Activated gamma-delta T cell (primary cell): ENCODE data around the gene FAM184B.

Experiments
- DNase-seq: peaks from one replicate; lab custom pipeline; 2025; lab: John Stamatoyannopoulos, UW
- total RNA-seq, 2 donors: gene quantifications; one replicate each; lab custom pipeline; 2026; lab: John Stamatoyannopoulos, UW

Gene FAM184B
- 0 to 0.09 reads per million in 2 donors for total RNA-seq

DNA sequence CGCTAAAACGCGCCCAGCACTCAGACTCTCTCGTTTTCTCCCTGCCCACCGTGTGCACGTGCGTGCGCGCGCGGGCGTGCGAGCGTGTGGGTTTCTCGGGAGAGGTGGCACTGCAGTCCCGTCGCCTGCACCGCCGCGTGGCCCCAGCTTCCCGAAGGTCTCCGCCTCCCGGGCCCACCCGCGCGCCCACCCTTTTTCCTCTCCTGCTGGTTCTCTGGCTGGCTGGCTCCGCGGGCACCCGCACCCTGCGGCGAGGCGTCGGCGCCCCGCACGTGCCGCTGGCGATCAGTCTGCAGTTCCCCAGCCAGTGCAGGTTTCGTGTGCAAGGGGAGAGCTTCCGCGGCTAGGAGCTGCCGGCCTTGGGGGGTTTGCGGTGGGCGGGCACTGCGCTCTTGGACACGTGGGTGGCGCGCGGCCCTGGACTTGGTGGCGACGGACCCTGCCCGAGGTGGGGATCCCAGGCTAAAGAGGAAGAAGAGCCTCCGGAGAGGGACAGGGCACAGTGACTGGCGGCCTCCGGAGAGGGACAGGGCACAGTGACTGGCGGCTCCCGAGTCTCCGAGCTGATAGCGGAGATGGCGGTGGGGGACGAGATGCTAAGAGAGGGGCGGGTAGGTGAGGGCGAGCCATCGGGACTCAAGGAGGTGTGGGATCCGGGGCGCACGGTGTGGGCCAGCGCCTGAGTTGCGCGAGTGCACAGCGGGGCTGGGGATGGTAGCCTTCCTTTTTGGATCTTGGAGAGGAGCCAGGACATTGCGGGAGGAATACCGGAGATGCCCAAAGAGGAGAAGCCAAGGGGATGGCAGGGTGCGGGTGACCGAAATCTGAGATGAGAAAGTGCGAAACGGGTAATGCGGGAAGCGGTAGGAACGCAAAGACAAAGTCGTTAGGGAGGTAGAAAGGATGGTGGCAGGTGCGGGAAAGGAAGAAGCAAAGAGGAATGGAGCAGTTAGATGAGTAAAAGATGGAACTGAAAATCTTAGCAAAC is at the start of gene FAM184B:
FAM184B (minus strand) TSS at position 322 of the 988 bp plus-strand sequence. CDS start 322 bp downstream, outside the sequence.
- no peak for DNase-seq

DNA sequence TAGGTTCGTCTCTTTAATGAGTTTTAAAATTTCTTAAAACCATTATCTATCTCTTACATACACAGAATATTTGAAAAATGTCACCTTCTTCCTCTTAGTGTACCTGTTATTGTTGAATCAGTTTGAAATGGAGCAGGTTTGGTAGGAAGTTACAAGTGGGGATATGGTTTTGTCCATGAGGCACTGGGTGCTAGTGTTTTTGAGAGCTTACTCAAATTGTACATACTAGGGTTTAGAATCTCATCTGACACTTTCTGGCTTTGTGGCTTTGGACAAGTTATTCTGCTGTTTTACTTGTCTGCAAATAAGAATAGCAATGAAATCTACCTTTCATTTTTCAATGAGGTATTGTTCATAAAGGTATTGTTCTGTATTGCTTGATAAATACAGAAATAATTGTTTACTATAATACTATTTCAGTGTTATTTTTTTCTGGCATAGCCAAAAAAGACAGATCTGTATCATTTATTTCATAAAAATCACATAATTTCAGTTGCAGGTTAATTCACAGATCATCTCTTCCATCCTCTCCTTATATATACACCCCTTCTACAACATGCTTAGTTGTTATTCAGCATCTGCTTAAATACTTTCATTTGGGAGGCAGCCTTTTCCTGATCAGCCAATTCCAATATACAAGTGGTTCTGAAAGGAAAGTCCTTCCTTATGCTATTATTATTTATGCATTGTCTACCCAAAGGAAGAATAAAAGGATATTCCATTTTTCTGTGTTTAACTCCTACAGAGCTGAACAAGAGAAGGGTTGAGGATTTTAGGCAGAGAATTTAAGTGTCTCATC is 42.6 kb upstream of the FAM184B start:
- no peak for DNase-seq

DNA sequence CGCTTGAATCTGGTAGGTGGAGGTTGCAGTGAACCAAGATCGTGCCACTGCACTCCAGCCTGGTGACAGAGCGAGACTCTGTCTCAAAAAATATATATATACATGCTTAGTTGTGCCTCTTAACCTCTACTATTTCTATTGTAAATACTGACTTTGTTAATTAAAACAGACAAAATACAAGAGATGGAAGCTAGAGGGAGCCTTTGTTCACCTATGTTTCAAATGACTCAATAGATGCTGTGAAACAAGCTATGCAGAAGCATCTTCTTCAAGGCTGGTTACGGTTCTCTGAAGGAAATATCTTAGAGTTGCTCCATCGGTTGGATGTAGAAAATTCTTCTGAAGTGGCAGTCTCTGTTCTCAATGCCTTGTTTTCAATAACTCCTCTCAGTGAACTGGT is 35.6 kb upstream of the FAM184B start:
- DNase-seq: no peak

DNA sequence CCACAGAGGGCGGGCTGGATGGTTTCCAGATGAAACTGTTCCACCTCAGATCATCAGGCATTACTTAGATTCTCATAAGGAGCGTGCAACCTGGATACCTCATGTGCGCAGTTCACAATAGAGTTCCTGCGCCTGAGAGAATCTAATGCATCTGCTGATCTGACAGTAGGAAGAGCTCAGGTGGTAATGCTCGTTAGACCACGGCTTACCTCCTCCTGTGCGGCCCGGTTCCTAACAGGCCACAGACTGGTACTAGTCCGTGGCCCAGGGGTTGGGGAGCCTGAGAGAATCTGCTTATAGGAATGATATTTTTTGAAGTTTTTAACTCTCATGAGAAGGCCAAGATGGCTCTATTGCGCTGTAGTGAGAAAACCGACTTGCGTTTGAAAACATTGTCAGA is 34.7 kb upstream of the FAM184B start:
- DNase-seq: no peak

DNA sequence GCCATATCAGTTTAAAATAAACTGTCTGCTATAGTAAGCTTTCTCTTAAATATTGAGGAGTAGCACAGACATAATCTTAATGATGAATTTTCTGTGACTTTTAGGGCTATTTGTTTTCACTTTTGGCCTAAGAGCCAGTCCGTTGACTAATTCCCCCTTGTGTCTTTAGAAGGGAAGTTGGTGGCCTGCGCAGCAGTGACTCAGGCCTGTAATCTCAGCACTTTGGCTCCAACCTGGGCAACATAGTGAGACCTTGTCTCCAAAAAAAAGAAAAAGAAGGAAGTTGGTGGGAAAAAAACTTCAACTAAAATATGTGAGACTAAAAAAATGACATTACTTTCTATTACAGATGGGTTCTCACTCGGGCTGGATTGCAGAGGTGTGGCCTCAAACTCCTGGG is 32.7 kb upstream of the FAM184B start:
- no peak for DNase-seq

DNA sequence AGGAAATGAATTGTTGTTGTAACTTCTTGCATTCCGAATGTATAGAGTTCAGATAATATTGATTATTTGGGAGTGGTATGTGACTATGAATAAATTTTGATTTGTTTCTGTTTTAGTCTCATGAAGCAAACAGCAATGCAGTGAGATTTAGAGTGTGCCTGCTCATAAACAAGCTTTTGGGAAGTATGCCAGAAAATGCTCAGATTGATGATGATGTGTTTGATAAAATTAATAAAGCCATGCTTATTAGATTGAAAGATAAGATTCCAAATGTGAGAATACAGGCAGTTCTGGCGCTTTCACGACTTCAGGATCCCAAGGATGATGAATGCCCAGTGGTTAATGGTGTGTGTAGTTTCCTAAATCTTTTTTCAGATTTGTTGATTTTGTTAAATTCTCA is 31.4 kb upstream of the FAM184B start:
- DNase-seq: no peak

DNA sequence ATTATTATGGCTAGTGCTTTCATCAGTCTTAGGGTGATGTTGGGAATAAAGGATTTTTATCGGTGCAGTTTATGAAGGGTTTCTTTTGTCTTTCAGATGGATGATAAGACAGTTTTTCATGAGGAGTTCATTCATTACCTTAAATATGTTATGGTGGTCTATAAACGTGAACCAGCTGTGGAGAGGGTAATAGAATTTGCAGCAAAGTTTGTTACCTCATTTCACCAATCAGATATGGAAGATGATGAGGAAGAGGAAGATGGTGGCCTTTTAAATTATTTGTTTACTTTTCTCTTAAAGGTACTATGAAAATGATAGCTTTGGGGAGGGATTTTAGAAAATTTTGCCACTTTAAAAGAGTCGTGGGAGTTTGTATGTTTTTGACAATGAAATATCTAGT is 30.7 kb upstream of the FAM184B start:
- DNase-seq: no peak

DNA sequence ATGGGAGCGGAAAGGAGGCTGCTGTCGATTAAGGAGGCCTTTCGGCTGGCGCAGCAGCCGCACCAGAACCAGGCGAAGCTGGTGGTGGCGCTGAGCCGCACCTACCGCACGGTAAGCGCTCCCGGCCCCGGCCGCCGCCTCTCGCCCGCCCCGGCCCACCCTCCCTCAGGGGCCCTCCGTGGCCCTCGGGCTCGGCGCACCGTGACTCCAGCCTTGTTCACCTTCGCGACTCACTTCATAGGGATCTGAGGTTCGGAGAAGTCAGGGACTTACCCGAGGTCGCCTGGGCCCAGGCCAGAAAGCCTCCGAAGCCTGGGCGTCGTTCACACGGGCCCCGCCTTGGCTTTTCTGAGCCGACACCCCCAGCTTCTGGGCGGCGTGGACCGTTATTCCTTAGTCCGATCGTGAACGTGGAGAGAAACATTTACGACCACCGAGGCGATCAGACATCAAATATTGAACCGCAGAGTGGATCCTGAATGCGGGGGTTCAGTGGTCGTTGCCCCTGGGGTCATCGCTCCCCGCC is 29.7 kb upstream of the FAM184B start:
- DNase-seq: no peak

DNA sequence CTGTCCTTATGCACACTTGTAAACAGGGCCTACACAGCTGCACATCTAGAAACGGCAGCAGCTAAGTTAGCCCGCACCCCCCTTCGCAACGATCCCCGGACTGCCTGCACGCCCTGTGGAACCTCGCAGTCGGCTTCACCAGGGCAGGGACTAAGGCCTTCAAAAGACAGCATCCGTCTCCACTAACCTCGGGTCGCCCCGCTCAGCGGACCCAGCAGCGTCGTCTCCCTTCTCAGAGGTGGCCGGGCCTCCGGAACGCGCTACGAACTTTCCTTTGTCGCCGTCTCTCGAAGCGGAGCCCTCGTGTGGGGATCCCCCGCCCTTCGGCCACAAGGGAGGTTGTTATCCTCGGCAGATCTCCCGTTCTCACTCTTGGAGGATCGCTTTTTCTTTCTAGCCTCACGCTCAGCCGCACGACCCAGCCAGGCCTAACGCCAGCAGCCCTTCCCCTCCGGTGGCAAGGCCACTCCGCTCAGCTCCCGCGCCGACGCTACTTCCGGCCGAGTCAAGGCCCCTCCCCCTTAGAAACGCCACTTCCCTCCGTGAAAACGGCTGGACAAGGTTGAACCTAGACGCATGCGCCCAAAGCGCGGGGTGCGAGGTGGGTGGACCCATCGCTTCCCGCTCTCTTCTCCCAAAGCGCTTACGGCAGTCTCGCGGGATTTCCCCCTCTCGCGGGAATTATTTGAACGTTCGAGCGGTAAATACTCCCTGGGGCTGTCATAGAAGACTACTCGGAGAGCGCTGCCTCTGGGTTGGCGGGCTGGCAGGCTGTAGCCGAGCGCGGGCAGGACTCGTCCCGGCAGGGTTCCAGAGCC is 29.0 kb upstream of the FAM184B start, which contains the start of the genes DCAF16 and NCAPG:
DCAF16 (minus strand) TSS at position 498 of the 818 bp plus-strand sequence. CDS start 6,616 bp downstream, outside the sequence.
NCAPG (plus strand) TSS at position 720 of the 818 bp plus-strand sequence. CDS start 99 bp downstream, outside the sequence.
- DNase-seq: peak; percentile 86

DNA sequence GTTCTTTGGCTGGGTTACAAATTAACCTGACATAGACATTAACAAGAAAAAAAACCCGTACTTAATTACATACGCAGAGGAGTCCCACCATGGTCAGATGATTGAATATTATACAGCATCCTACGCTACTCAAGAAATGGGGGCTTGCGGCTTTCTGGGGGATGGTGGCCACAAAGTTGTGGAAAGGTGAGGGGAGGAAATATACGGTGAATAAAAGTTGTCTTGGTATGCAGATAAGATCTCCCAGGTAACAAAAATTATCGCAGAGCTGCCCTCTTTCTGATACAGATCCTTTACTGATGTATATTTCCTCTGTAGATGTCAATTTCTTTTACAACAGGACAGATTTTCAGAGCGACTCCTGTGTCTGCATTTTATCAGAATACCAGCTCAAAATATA is 28.2 kb upstream of the FAM184B start:
- no peak for DNase-seq

DNA sequence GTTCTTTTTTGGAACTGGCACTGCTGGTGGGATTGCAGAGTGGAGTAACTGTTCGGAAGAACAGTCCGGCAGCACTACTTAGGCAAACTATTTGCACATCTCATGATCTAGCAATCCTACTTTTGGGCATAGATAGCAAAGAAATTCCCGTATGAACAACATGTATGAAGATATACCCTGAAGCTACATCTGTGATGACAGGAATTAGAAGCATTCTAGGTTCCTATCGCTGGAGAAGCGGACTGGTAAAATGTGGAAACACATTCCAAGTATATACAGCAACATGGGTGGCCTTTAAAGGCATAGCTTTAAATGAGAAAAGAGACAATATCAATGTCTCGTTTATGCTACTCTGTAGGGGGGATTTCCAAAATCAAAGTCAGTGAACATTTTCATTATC is 26.0 kb upstream of the FAM184B start:
- DNase-seq: no peak

DNA sequence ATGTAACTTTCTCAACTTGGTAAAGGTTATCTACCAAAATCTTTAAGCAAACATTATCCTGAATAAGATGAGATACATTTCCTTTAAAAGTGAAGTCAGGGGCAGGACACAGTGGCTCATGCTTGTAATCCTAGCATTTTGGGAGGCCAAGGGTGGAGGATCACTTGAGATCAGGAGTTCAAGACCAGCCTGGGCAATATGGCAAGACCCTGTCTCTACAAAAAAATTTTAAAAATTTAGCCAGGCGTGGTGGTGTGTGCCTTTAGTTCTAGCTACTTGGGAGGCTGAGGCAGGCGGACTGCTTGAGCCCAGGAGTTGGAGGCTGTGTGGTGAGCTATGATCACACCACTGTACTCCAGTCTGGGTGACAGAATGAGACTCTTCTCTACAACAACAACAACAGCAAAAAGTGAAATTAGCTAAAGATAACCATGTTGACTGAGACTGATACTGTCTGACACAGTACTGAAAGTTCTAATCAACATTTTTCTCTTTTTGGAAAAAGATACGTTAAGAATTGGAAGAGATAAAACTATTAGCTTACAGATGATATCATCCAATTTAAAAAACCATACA is 24.2 kb upstream of the FAM184B start:
- no peak for DNase-seq

DNA sequence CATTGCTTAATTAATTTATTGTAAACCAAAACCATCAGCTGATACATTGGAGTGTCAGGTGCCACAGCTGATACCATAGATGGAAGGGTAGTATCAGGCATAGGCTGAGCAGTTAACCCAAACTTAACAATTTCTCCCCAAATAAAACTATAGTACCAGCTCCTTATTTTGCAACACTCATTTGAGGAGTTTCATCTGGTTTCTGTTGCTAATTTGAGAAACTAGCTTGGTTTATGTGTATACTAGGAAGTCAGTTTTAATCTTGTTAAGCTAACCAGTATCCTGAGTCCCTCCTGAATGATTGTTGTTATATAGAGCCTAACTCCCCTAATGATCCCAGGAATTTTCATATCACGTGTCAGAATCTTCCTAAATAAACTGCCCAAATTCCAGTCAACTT is 16.4 kb upstream of the FAM184B start:
- no peak for DNase-seq

DNA sequence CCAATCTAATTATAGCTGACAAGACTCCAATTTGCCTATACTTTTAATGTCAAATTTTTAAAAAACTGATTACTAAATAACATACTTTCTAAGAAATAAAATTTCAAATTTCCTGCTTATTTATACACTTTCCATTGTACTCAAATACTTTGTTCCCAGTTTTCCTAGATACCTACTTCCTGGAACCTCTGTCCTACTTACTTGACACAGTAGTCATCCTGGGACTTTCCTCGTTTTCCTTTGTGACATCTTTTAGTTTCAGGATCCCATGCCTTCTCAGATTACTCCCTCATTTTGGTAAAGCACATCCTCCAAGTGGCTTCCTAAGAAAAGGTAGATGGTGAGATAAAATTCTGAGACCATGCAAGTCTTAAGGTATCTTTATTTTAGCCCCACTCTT is 13.3 kb upstream of the FAM184B start:
- DNase-seq: no peak

DNA sequence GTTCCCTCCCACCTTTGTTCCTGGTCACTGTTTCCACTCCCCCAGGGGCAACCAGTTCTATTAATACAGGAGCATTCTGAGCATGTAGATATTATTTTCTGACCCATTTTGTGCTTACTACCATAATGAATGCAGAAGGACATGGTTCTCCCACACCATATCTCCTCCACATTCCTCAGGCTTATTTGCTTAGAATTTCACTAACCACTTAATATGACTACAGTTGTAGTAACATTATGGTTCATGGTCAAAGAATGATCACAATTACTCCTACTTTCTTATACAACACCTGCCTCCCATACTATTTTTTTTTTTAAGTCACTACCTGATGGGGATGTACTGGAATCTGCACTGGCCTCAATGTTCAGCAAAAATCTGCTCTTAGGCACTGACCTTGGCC is 7.5 kb upstream of the FAM184B start:
- no peak for DNase-seq

DNA sequence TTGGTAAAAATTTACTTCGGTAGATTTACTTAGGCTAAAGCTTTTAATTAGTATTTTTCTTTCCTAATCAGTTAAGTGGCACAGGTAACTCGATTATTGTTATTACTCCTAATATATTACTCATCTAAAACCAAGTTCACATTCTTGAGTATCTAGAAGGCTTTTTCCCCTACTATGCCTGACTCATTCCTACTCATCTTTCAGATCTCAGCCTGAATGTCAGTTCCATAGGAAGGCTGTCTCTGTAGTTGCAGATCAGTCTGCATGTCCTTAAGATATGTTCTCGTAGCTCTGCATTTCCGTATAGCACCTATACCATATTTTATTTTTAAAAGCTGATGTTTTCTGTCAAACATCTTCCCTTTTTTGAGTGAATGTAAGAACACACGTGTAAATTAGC is 5.9 kb upstream of the FAM184B start:
- no peak for DNase-seq

DNA sequence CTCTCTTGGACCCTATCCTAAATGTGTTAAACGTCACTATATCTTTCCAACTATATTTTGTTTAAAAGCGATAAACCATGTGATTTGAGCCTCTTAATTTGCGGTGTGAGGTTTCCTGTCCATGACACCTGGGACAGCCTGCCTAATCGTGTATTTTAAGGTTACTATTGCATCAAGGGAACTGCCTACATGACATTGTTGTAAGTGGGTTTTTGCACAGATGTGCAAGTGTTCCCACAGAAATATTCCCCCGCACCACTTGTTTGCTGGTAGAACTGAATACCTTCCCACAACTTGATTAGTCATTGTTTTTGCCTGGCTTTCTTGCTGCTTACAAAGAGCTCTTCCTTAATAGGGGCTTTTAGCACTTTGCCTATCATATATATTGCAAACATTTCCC is 5.1 kb upstream of the FAM184B start:
- DNase-seq: no peak

DNA sequence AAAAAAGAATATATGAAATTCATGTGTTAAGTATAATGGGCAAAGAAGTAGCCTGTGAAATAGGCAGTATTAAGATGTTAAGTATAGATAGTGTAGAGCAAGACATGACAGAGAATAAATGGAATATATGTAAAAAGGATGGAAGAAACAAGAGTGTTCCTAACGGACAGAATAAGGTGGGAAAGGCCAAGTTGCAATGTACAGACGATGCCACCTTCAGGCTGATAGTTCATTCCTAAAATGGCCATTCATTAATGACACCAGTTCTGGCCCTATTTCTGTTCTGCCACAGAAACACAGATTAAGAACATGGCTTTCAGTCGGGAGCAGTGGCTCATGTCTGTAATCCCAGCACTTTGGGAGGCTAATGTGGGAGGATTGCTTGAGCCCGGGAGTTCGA is 4.4 kb upstream of the FAM184B start:
- no peak for DNase-seq

DNA sequence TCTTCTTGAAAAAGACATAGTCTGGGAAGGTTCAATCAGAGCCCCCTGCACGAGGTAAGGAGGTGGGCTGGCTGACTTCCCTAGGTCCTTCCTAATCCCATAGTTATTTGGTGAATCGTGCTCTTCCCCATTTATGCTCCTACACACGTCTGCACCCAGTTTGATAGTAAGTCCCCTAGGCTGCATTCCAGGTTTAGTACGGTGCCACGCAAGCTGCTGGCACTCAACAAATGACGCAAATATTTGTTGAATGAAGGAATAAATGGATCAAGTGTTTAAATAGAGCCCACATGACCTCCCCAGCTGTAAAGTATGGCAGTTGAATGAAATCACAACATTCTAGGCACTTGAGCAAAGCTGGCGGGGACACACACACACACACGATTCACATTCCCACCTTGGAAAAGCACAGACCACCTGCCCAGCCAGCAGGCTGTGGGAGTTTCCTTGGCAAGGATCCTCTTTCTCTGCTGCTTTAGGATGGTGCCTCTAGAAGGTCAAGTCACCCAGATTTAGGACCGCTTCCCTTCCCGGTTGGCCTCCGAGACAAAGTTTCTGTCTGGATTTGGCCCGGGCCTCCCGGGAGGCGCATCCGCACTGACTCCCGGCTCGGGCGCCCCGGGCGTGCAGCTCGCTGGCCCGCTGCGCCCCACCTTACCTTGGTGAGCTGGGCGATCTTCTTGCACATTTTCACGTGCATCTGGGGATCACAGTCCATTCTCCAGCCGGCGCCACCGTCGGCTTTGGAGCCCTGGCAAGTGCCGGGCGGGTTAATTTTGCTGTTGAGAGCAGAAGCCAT is 721 bp downstream of the FAM184B start:
- DNase-seq: no peak

DNA sequence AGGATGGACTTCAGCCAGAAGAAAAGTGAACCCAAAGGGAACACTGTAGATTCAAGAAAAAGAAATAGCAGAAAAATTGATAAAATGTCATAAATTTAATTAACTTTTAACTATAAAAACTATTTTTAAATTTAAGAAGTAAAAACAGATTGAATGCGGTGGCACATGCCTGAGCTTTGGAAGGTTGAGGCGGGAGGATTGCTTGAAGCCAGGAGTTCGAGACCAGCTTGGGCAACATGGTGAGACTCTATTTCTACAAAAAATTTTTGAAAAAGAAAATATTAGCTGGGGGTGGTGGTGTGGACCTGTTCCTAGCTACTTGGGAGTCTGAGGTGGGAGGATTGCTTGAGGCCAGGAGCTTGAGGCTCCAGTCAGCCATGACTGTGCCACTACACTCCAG is 3.0 kb downstream of the FAM184B start:
- DNase-seq: no peak
